Panc1 (cell line): ENCODE results near the gene RIMKLB.

Experiments used
- SIN3A ChIP-seq: IDR thresholded peaks from 2 replicates; pipeline ENCODE4 v1.6.1; 2012; ENCODE audit warnings: low read depth, mild to moderate bottlenecking, low read length, moderate library complexity, borderline replicate concordance; ENCODE audit not compliant: insufficient read depth
- TCF7L2 ChIP-seq: IDR thresholded peaks from 2 replicates; pipeline ENCODE4 v1.6.1; 2011; ENCODE audit warnings: mild to moderate bottlenecking, low read depth, low read length, inconsistent platforms
- TF ChIP-seq, protein P1 (sequence below): fragments of 450-650 bp; IDR thresholded peaks from 2 replicates; pipeline ENCODE4 v1.5.1; 2017; ENCODE audit warnings: mild to moderate bottlenecking
- TF ChIP-seq, protein P2 (sequence below), 2 experiments: IDR thresholded peaks; 2 replicates each; pipeline ENCODE4 v1.6.1; 2011 to 2012; ENCODE audit warnings: low read depth in 2 of 2, control low read depth in 1 of 2, low read length in 1 of 2, mild to moderate bottlenecking in 1 of 2, moderate library complexity in 1 of 2; ENCODE audit not compliant: insufficient read depth in 1 of 2

DNA sequence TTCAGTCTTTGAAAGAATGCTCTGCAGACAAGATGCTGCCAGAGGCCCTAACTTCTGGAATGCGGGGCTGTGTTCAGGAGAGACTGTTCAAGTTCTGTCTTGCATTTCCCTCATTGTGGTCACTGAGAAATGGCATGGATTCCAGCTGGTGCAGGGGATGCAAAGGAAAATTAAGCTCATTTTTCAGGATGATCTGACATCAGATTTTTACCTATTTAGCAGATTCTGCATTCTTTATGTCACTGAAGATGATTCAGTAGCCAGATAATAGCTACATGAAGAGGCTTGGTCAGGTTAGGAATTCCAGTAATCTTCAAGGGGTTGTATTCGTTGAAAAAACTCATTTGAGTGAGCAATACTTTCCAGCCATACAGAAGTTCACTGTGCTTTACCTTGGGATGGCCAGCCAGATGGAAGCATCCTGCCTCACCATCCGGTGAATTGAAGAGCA lies 19.1 kb upstream of the RIMKLB start:
- TF ChIP-seq SIN3A (no peak), TCF7L2 (no peak)
- TF ChIP-seq, protein P1, sequence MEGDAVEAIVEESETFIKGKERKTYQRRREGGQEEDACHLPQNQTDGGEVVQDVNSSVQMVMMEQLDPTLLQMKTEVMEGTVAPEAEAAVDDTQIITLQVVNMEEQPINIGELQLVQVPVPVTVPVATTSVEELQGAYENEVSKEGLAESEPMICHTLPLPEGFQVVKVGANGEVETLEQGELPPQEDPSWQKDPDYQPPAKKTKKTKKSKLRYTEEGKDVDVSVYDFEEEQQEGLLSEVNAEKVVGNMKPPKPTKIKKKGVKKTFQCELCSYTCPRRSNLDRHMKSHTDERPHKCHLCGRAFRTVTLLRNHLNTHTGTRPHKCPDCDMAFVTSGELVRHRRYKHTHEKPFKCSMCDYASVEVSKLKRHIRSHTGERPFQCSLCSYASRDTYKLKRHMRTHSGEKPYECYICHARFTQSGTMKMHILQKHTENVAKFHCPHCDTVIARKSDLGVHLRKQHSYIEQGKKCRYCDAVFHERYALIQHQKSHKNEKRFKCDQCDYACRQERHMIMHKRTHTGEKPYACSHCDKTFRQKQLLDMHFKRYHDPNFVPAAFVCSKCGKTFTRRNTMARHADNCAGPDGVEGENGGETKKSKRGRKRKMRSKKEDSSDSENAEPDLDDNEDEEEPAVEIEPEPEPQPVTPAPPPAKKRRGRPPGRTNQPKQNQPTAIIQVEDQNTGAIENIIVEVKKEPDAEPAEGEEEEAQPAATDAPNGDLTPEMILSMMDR: no peak
- TF ChIP-seq, protein P2, sequence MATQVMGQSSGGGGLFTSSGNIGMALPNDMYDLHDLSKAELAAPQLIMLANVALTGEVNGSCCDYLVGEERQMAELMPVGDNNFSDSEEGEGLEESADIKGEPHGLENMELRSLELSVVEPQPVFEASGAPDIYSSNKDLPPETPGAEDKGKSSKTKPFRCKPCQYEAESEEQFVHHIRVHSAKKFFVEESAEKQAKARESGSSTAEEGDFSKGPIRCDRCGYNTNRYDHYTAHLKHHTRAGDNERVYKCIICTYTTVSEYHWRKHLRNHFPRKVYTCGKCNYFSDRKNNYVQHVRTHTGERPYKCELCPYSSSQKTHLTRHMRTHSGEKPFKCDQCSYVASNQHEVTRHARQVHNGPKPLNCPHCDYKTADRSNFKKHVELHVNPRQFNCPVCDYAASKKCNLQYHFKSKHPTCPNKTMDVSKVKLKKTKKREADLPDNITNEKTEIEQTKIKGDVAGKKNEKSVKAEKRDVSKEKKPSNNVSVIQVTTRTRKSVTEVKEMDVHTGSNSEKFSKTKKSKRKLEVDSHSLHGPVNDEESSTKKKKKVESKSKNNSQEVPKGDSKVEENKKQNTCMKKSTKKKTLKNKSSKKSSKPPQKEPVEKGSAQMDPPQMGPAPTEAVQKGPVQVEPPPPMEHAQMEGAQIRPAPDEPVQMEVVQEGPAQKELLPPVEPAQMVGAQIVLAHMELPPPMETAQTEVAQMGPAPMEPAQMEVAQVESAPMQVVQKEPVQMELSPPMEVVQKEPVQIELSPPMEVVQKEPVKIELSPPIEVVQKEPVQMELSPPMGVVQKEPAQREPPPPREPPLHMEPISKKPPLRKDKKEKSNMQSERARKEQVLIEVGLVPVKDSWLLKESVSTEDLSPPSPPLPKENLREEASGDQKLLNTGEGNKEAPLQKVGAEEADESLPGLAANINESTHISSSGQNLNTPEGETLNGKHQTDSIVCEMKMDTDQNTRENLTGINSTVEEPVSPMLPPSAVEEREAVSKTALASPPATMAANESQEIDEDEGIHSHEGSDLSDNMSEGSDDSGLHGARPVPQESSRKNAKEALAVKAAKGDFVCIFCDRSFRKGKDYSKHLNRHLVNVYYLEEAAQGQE (IDR thresholded peaks at IDR 0.05; ENCODE audit: insufficient read depth in 1 of 2, low read depth in 2 of 2, low read length in 1 of 2): no peak
